K562 (cell line): ENCODE data around the gene TMEM242. TPM values are rescaled to one million over a fixed set of nuclear protein-coding genes. Genes with fewer than 3 reads are reported as not detected.
A peak's percentile ranks its signal among the peaks of the same experiment; 100 is the strongest.

ENCODE experiments used
- ATAC-seq: fragments of 200-7000 bp; cut with Tn5 transposase; 3 replicates; pipeline ENCODE4 v1.9.1; 2020; ENCODE audit warnings: moderate library complexity
- BruUV-seq: library from RNA; stranded (reverse); fragments of 400-500 nt; replicated peaks from 2 replicates; lab custom pipeline; 2021; lab: Mats Ljungman, UMichigan
- CTCF ChIA-PET: fragments of 300-600 bp; formaldehyde crosslinking; extraction: SDS; loops from one replicate; lab custom pipeline; 2021; ENCODE audit warnings: low intra/inter-chr PET ratio; lab: Yijun Ruan, JAX
- POLR2A ChIA-PET: fragments of 300-600, 350-650 bp; sonication (Branson Sonifier 250); formaldehyde crosslinking; extraction: SDS; loops from one replicate; lab custom pipeline; 2021; ENCODE audit warnings: antibody characterized with exemption, inconsistent platforms; lab: Yijun Ruan, JAX
- DNase-seq, 4 experiments: peaks; one replicate each; pipeline versions ENCODE4 v3.0.0 to v3.0.0-alpha.2; 2011 to 2018; ENCODE audit warnings: low spot score in 3 of 4, mixed read lengths in 3 of 4; ENCODE audit errors: extremely low read depth in 1 of 4
- FAIRE-seq: peaks from 2 replicates; lab custom pipeline; 2011; peaks lifted over from hg19 to GRCh38; lab: Jason Lieb, UNC
- H2AFZ ChIP-seq: 2 replicates; pipeline ENCODE4 v1.6.0; 2011; ENCODE audit warnings: low read depth, low read length, control low read depth, inconsistent platforms
- H3K27ac ChIP-seq: fragments of 200-600 bp; 3 replicates; pipeline ENCODE4 v1.8.0; 2011; ENCODE audit warnings: low read depth, mild to moderate bottlenecking, control low read depth, inconsistent platforms, low read length, moderate library complexity, mixed read lengths; ENCODE audit errors: extremely low read depth
- H3K27me3 ChIP-seq, 2 experiments: fragments of 300-600 bp in 1 of 2; 2 replicates in 1 of 2; 3 replicates in 1 of 2; pipeline versions ENCODE4 v1.6.0 to v1.8.0; 2011; ENCODE audit warnings: inconsistent platforms in 2 of 2, low read length in 2 of 2, mild to moderate bottlenecking in 1 of 2, mixed read lengths in 1 of 2, moderate library complexity in 1 of 2; ENCODE audit not compliant: control insufficient read depth in 2 of 2, insufficient read depth in 2 of 2
- H3K36me3 ChIP-seq: fragments of 300-600 bp; 3 replicates; pipeline ENCODE4 v1.8.0; 2011; ENCODE audit warnings: mild to moderate bottlenecking, low read length, inconsistent platforms; ENCODE audit not compliant: control insufficient read depth, insufficient read depth
- H3K4me1 ChIP-seq, 2 experiments: fragments of 200-600 bp in 1 of 2; replicated peaks in 1 of 2; 2 replicates in 1 of 2; 3 replicates in 1 of 2; pipeline versions ENCODE4 v1.5.1 to v1.8.0; 2011; ENCODE audit warnings: inconsistent platforms in 2 of 2, low read length in 2 of 2, mild to moderate bottlenecking in 1 of 2, mixed read lengths in 1 of 2, moderate library complexity in 1 of 2; ENCODE audit not compliant: control insufficient read depth in 2 of 2, insufficient read depth in 2 of 2
- H3K4me2 ChIP-seq: 2 replicates; pipeline ENCODE4 v1.6.1; 2011; ENCODE audit warnings: low read length, control low read depth, inconsistent platforms, mixed read lengths; ENCODE audit not compliant: insufficient read depth
- H3K4me3 ChIP-seq: fragments of 200-600 bp; sonication (generic), shearing (Covaris generic); 2 replicates; pipeline ENCODE4 v1.5.1; 2016; ENCODE audit warnings: control low read depth, inconsistent platforms
- H3K79me2 ChIP-seq: fragments of 200-600 bp; 3 replicates; pipeline ENCODE4 v1.8.0; 2011; ENCODE audit warnings: low read length, inconsistent platforms; ENCODE audit not compliant: control insufficient read depth, insufficient read depth
- H3K9ac ChIP-seq, 2 experiments: 2 replicates each; pipeline versions ENCODE4 v1.6.0 to v1.6.1; 2011; ENCODE audit warnings: low read depth in 2 of 2, low read length in 2 of 2, control low read depth in 1 of 2, inconsistent platforms in 1 of 2, mild to moderate bottlenecking in 1 of 2, mixed read lengths in 1 of 2; ENCODE audit not compliant: insufficient read depth in 1 of 2
- H3K9me1 ChIP-seq: one replicate; pipeline ENCODE4 v1.6.0; 2011; ENCODE audit warnings: inconsistent platforms, mild to moderate bottlenecking, low read length, moderate library complexity; ENCODE audit not compliant: control insufficient read depth, insufficient read depth
- H3K9me3 ChIP-seq: replicated peaks from 2 replicates; pipeline ENCODE4 v1.5.1; 2011; ENCODE audit warnings: low read depth, low read length, inconsistent platforms; ENCODE audit not compliant: control insufficient read depth, insufficient read depth
- H4K20me1 ChIP-seq: replicated peaks from 2 replicates; pipeline ENCODE4 v1.6.1; 2011; ENCODE audit warnings: low read length, inconsistent platforms, mixed read lengths; ENCODE audit not compliant: control insufficient read depth, insufficient read depth
- BCOR ChIP-seq: fragments of 450-650 bp; IDR thresholded peaks from 2 replicates; pipeline ENCODE4 v1.6.1; 2016
- CEBPB ChIP-seq: fragments of 450-650 bp; IDR thresholded peaks from 2 replicates; pipeline ENCODE4 v1.6.1; 2016; ENCODE audit warnings: missing genetic modification characterization, missing compliant biosample characterization
- EZH2 ChIP-seq: IDR thresholded peaks from 2 replicates; pipeline ENCODE4 v1.6.1; 2012; ENCODE audit warnings: low read depth, mild to moderate bottlenecking, inconsistent platforms, low read length, borderline replicate concordance
- ILF3 ChIP-seq: fragments of 450-650 bp; IDR thresholded peaks from 2 replicates; pipeline ENCODE4 v1.6.1; 2018; ENCODE audit warnings: antibody characterized with exemption, mild to moderate bottlenecking, moderate library complexity, borderline replicate concordance
- KDM5B ChIP-seq: fragments of 200-600 bp; sonication (generic); IDR thresholded peaks from 2 replicates; pipeline ENCODE4 v1.6.1; 2012; ENCODE audit warnings: low read depth, mild to moderate bottlenecking, moderate library complexity, low read length, control low read depth, inconsistent platforms; ENCODE audit not compliant: insufficient replicate concordance
- OTX1 ChIP-seq: fragments of 450-650 bp; formaldehyde crosslinking; IDR thresholded peaks from 2 replicates; pipeline ENCODE4 v1.4.0; 2022; ENCODE audit warnings: mild to moderate bottlenecking
- UBTF ChIP-seq, 2 experiments: IDR thresholded peaks; 2 replicates each; pipeline ENCODE4 v1.6.1; 2012; ENCODE audit warnings: improper control_type of control experiment in 2 of 2, low read depth in 2 of 2, low read length in 2 of 2, borderline replicate concordance in 1 of 2
- ZBTB8A ChIP-seq: fragments of 450-650 bp; IDR thresholded peaks from 2 replicates; pipeline ENCODE4 v1.6.1; 2018; ENCODE audit warnings: mild to moderate bottlenecking, moderate library complexity; ENCODE audit not compliant: partially characterized antibody
- ZNF232 ChIP-seq: sonication (generic); formaldehyde crosslinking; IDR thresholded peaks from 2 replicates; pipeline ENCODE4 v1.8.0; 2022; ENCODE audit warnings: mild to moderate bottlenecking, missing genetic modification reagents
- ZNF583 ChIP-seq: fragments of 250-450 bp; sonication (Bioruptor Pico); IDR thresholded peaks from 2 replicates; pipeline ENCODE4 v1.4.0; 2020
- ZNF77 ChIP-seq: fragments of 250-450 bp; sonication (Bioruptor Pico); IDR thresholded peaks from 2 replicates; pipeline ENCODE4 v1.5.0; 2020
- WGBS: fragments of 100-300 bp; shearing (Covaris generic); methylation state at CpG from one replicate; pipeline ENCODE4 v1.1.6; 2016; ENCODE audit warnings: low coverage, mixed read lengths; ENCODE audit not compliant: insufficient coverage; ENCODE audit errors: missing lambda C conversion rate; 5-methylcytosine and 5-hydroxymethylcytosine counted together
- in situ Hi-C: fragments of 300-500 bp; cut with MboI; formaldehyde crosslinking; loops from 4 replicates; pipeline ENCODE4 v1.15.0; 2018; ENCODE audit warnings: inconsistent platforms, mixed read lengths
- intact Hi-C: fragments of 100-400 bp; cut with micrococcal nuclease; formaldehyde crosslinking; loops from 2 replicates; pipeline ENCODE4 v1.14.2; 2022
- polyA plus RNA-seq, 8 experiments: library from polyadenylated mRNA; depleted of rRNA in 4 of 8; stranded (reverse) in 5 of 8; unstranded in 3 of 8; fragments of >200 nt; fragmentation: Nextera tagmentation in 2 of 8; fragmentation: Illumina TruSeq in 1 of 8; extraction: Ambion mirVana in 2 of 8; extraction: Trizol in 1 of 8; gene quantifications; 2 replicates each; pipeline versions ENCODE4 v1.2.1 to v1.2.3, GENCODE V29; 2011 to 2014; ENCODE audit warnings: inconsistent platforms in 1 of 8, missing spikeins in 1 of 8
- total RNA-seq, 7 experiments: library from RNA; depleted of rRNA in 6 of 7; stranded (reverse); fragments of >200 nt in 6 of 7; fragmentation: Illumina TruSeq in 2 of 7; extraction: Trizol in 2 of 7; gene quantifications; 2 replicates each; pipeline versions ENCODE4 v1.2.1 to v1.2.3, GENCODE V29; 2011 to 2021; ENCODE audit warnings: low replicate concordance in 1 of 7
- TF ChIP-seq, protein P1 (sequence below): fragments of 450-650 bp; IDR thresholded peaks from one replicate; pipeline ENCODE4 v1.6.1; 2018; ENCODE audit warnings: mild to moderate bottlenecking, moderate library complexity; ENCODE audit not compliant: partially characterized antibody

The TMEM242 gene
- total and polyA plus RNA-seq, 9 of the 15 experiments (the other 6 are each of a cell fraction or from before 2014, with no cell fraction given) = 9.5 to 35.3 (median 16.5) TPM

DNA sequence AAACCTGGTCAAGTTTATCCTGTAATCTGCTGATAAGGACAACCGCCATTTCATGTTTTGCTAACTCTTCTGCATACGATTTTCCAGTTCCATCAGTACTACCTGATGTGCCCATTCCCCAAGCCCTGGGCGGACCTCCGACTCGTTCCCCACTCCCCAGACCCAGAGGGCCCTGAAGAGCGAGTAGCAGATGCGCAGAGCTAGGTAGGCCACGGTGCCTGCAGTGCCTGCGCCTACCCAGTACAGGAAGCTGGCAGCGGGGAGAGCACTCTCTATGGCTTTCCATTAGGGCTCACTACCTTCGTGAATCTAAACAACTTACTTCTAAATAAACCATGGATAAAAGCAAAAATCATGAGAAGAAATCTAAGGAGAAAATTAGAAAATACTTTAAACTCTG lies 43.3 kb upstream of the TMEM242 start (continued):
- no peak for TF ChIP-seq KDM5B
- no peak for TF ChIP-seq ZNF583 (CRISPR knock-in tag)
- no peak for TF ChIP-seq EZH2
- TF ChIP-seq, protein P1, sequence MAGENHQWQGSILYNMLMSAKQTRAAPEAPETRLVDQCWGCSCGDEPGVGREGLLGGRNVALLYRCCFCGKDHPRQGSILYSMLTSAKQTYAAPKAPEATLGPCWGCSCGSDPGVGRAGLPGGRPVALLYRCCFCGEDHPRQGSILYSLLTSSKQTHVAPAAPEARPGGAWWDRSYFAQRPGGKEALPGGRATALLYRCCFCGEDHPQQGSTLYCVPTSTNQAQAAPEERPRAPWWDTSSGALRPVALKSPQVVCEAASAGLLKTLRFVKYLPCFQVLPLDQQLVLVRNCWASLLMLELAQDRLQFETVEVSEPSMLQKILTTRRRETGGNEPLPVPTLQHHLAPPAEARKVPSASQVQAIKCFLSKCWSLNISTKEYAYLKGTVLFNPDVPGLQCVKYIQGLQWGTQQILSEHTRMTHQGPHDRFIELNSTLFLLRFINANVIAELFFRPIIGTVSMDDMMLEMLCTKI = no peak

- no peak for DNase-seq
- no peak for TF ChIP-seq ZNF232
- TF ChIP-seq ILF3 = no peak
- no peak for TF ChIP-seq ZNF77 (CRISPR knock-in tag)
- TF ChIP-seq BCOR = no peak
- no peak for TF ChIP-seq OTX1 (CRISPR knock-in tag)
- TF ChIP-seq CEBPB (tag) = peak; percentile 37; the same call in 1 of the 2 replicates
- TF ChIP-seq ZBTB8A = no peak
- TF ChIP-seq UBTF (IDR thresholded peaks at IDR 0.05; ENCODE audit: borderline replicate concordance in 1 of 2, low read depth in 2 of 2, low read length in 2 of 2) = no peak
- Histone ChIP-seq H3K4me2 (no peak overlapping the region), H4K20me1 (no peaks in the 10 kb centered on the region), H3K27ac (no peak overlapping the region), H3K9me3 (no peaks in the 10 kb centered on the region), H3K27me3 (no peaks in the 10 kb centered on the region), H3K9me1 (no peaks in the 10 kb centered on the region), H3K4me1 (peaks cover 0 to 3% of the 10 kb centered on the region in 2 experiments; a peak in 1 of 5 replicates), H3K9ac (no peak overlapping the region), H3K36me3 (no peaks in the 10 kb centered on the region), H2AFZ (no peak overlapping the region), H3K79me2 (no peaks in the 10 kb centered on the region), H3K4me3 (no peak overlapping the region)
- BruUV-seq = no TSS peak
- no peak for ATAC-seq
- in situ Hi-C loops = no loop called here
- FAIRE-seq = no peak
- WGBS = 71% methylated on average over 1 of the region's 1 CpG
- intact Hi-C loops = no loop called here
- ChIA-PET POLR2A (interaction anchor here (0.8 to 2.4 kb wide), 2 partner anchors 10 to 11 kb away, joined by 4 to 8 read pairs; no protein-coding TSS in a partner anchor), CTCF (interaction anchor here (0.6 kb wide), 1 partner anchor 867 kb away, joined by 4 read pairs; no protein-coding TSS in a partner anchor)
These were observed 41.4 kb upstream of the TMEM242 start for GRCh38 chr6:157364705-157365104.
